Stimulated activated CD4-positive, alpha-beta T cell treated with anti-CD3 and anti-CD28 coated beads, TNF-alpha, amount 100 ng/mL, for 24 hours (primary cell): Measurements from ENCODE around the gene TMC7.

Experiments
- DNase-seq, 3 experiments: peaks; one replicate each; pipeline ENCODE4 v3.0.0-alpha.2; 2020; ENCODE audit warnings: low read depth in 3 of 3

Gene TMC7

GRCh38 chr16:19089410-19089955 is 105.7 kb downstream of the TMC7 start:
- DNase-seq: no peak

GRCh38 chr16:19090916-19091315 is 107.2 kb downstream of the TMC7 start:
- no peak for DNase-seq

- DNase-seq: no peak
Observed at GRCh38 chr16:19092653-19093410, 109.1 kb downstream of the TMC7 start.

GRCh38 chr16:19093631-19094541 is 110.2 kb downstream of the TMC7 start:
- no peak for DNase-seq

GRCh38 chr16:19094542-19095365 is 111.0 kb downstream of the TMC7 start:
- DNase-seq: no peak

- no peak for DNase-seq
Observed at GRCh38 chr16:19095654-19096053, 111.9 kb downstream of the TMC7 start.

- no peak for DNase-seq
Observed at GRCh38 chr16:19098173-19098572, 114.4 kb downstream of the TMC7 start.

GRCh38 chr16:19102187-19102872 is 118.6 kb downstream of the TMC7 start:
- DNase-seq: no peak

GRCh38 chr16:19104607-19105006 is 120.9 kb downstream of the TMC7 start:
- no peak for DNase-seq

- DNase-seq: no peak
Observed at GRCh38 chr16:19105131-19105530, 121.4 kb downstream of the TMC7 start.

- DNase-seq: no peak
Observed at GRCh38 chr16:19105891-19106624, 122.3 kb downstream of the TMC7 start.

- DNase-seq: no peak
Observed at GRCh38 chr16:19106625-19107020, 122.9 kb downstream of the TMC7 start.

GRCh38 chr16:19108409-19109287 is 124.9 kb downstream of the TMC7 start:
- DNase-seq: no peak

GRCh38 chr16:19109288-19109664 is 125.5 kb downstream of the TMC7 start:
- no peak for DNase-seq

GRCh38 chr16:19110537-19111360 is 127.0 kb downstream of the TMC7 start:
- DNase-seq: no peak

- no peak for DNase-seq
Observed at GRCh38 chr16:19112099-19112407, 128.3 kb downstream of the TMC7 start.
